Breast epithelium (tissue), 4 donors: Measurements from ENCODE around the gene NR1I2. TPM values are rescaled to one million over a fixed set of nuclear protein-coding genes. Genes with fewer than 3 reads are reported as not detected.

Source experiments
- DNase-seq, 2 donors: peaks; one replicate each; pipeline ENCODE4 v3.0.0-alpha.2; 2019; ENCODE audit warnings: low spot score in 2 of 2
- H3K27ac ChIP-seq, 2 donors: fragments of 200-600 bp; sonication (generic) in 1 of 2; one replicate each; pipeline ENCODE4 v1.5.1; 2016 to 2019; ENCODE audit warnings: mild to moderate bottlenecking in 1 of 2
- H3K27me3 ChIP-seq, 2 donors: fragments of 200-600 bp; sonication (generic) in 1 of 2; one replicate each; pipeline versions ENCODE4 v1.5.1 to v1.6.0; 2017 to 2019; ENCODE audit warnings: control low read depth in 1 of 2, mild to moderate bottlenecking in 1 of 2
- H3K36me3 ChIP-seq: fragments of 200-600 bp; one replicate; pipeline ENCODE4 v1.5.1; 2019
- H3K4me1 ChIP-seq, 2 donors: fragments of 200-600 bp; sonication (generic); one replicate each; pipeline ENCODE4 v1.5.1; 2016 to 2019; ENCODE audit warnings: control low read depth in 1 of 2
- H3K4me3 ChIP-seq, 3 donors: fragments of 200-600 bp; sonication (generic); 1 replicate in 2 of 3; 2 replicates in 1 of 3; pipeline ENCODE4 v1.5.1; 2016 to 2019; ENCODE audit warnings: mild to moderate bottlenecking in 3 of 3, moderate library complexity in 2 of 3
- H3K9me3 ChIP-seq, 2 donors: fragments of 200-600 bp; sonication (generic) in 1 of 2; one replicate each; pipeline ENCODE4 v1.5.1; 2016 to 2019; ENCODE audit warnings: control low read depth in 1 of 2
- CTCF ChIP-seq, 3 donors: fragments of 450-650 bp; IDR thresholded peaks; one replicate each; pipeline ENCODE4 v1.5.1; 2016 to 2017; ENCODE audit warnings: antibody characterized with exemption in 3 of 3, mild to moderate bottlenecking in 3 of 3, moderate library complexity in 3 of 3
- POLR2A ChIP-seq: fragments of 450-650 bp; IDR thresholded peaks from one replicate; pipeline ENCODE4 v1.6.1; 2016; ENCODE audit warnings: antibody characterized with exemption, mild to moderate bottlenecking, moderate library complexity
- POLR2AphosphoS5 ChIP-seq, 3 donors: sonication (generic); formaldehyde crosslinking; IDR thresholded peaks; one replicate each; pipeline ENCODE4 v1.6.1; 2017; ENCODE audit warnings: antibody characterized with exemption in 3 of 3
- intact Hi-C: fragments of 100-400 bp; cut with DNase I; formaldehyde crosslinking; loops from one replicate; pipeline ENCODE4 v1.15.1; 2023; ENCODE audit warnings: low total_unique reads
- total RNA-seq, 3 donors: library from RNA; depleted of rRNA; stranded (reverse); fragments of >200 nt; gene quantifications; one replicate each; pipeline ENCODE4 v1.1.0, GENCODE V29; 2016

Gene NR1I2
- total RNA-seq, 3 donors from 2014 or later = 0.29 to 0.98 (median 0.32) TPM

- H3K4me1 ChIP-seq = no peaks in the 10 kb centered on the region
- DNase-seq = no peak
- no peak overlapping the region for H3K4me3 ChIP-seq
- H3K9me3 ChIP-seq = no peaks in the 10 kb centered on the region
- no peaks in the 10 kb centered on the region for H3K27me3 ChIP-seq
- H3K36me3 ChIP-seq = no peaks in the 10 kb centered on the region
- intact Hi-C loops = no loop called here
- no peak overlapping the region for H3K27ac ChIP-seq
- no peak for TF ChIP-seq POLR2AphosphoS5 (IDR thresholded peaks at IDR 0.05)
- no peak for TF ChIP-seq CTCF (IDR thresholded peaks at IDR 0.05)
- no peak for TF ChIP-seq POLR2A
Measured at GRCh38 chr3:119864476-119864875, 82.6 kb downstream of the NR1I2 start.

Other genes with a start within 250 kb of the NR1I2 start
- gene CD80, start 222.5 kb upstream of the NR1I2 start, total RNA-seq = 1 to 10 TPM in 2 of 3 donors, under 1 TPM in 1; 0.96 to 1.8 (median 1.6) TPM
- gene ADPRH, start 202.6 kb upstream of the NR1I2 start, total RNA-seq = 10 to 100 TPM in 1 of 3 donors, 1 to 10 TPM in 2; 5.9 to 10.9 (median 9.8) TPM
- 1 to 10 TPM in 2 of 3 donors, under 1 TPM in 1; 0.59 to 4.9 (median 2.1) TPM for gene PLA1A, start 184.2 kb upstream of the NR1I2 start, total RNA-seq
- gene POPDC2, start 121.5 kb upstream of the NR1I2 start, total RNA-seq = 1 to 10 TPM; 1.1 to 7.9 (median 6.9) TPM
- 10 to 100 TPM; 26.7 to 42.6 (median 33.4) TPM for gene COX17, start 104.7 kb upstream of the NR1I2 start, total RNA-seq
- 10 to 100 TPM in 2 of 3 donors, 1 to 10 TPM in 1; 4.3 to 25.2 (median 24.6) TPM for gene CFAP91, start 79.1 kb upstream of the NR1I2 start, total RNA-seq